ENCODE data around the gene F10. TPM values are rescaled to one million over a fixed set of nuclear protein-coding genes. Genes with fewer than 3 reads are reported as not detected.
A peak's percentile ranks its signal among the peaks of the same experiment; 100 is the strongest.

Gene F10
- total RNA-seq, 4 donors from 2014 or later = 0.61 to 21.6 (median 4.5) TPM

DNA sequence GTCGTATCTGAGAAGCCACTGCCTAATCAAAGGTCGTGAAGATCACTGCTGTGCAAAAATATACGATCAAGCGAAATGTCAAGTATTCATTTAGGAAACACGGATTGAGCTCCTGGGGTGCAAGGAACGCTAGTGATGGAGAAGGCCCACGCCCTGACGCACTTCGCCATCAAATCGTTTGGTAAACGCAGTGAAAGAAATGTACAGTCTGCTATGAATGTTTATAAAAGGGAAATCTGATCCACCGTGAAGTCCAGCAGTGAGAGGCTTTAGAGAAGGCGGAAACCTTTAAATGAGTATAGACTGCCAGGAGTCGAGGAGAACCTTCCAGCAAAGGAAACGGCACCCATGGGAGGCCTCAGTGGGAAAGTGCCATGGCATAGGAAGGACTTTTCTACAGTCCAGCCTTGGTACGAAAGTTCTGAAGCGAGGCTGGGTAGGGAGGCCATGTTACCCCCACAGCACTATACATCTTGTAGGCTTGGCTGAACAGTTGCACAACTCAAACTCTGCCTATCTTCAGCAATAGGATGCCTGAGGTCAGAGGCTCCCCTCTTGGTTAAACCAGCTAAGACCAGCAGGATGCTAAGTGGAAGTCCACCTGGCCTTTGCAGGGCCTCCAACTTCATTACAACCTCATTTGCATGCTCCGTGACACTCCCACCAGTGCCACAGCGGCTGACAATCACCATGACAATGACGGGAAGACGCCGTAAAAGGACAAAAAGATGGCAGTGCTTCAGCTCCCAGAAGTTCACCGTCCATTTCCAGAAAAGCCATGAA is 65.5 kb downstream of the F10 start:
- Histone ChIP-seq H3K27me3 (no peaks in the 10 kb centered on the region), H3K27ac (peak overlapping the region in 2 of 4 donors; percentile 24 to 74), H3K4me3 (no peak overlapping the region), H3K9me3 (no peaks in the 10 kb centered on the region), H3K36me3 (peaks cover 0 to 82% (median 14%) of the 10 kb centered on the region in 3 donors), H3K4me1 (peaks cover 0 to 16% (median 0%) of the 10 kb centered on the region in 3 donors)
- WGBS, 2 donors = 91 to 92% methylated on average over 22 to 23 of the region's 23 CpGs
- intact Hi-C loops (cut with DNase I) = no loop called here
- no peak for DNase-seq
- TF ChIP-seq POLR2A (IDR thresholded peaks at IDR 0.05) (no peak), CTCF (IDR thresholded peaks at IDR 0.05) (no peak)

DNA sequence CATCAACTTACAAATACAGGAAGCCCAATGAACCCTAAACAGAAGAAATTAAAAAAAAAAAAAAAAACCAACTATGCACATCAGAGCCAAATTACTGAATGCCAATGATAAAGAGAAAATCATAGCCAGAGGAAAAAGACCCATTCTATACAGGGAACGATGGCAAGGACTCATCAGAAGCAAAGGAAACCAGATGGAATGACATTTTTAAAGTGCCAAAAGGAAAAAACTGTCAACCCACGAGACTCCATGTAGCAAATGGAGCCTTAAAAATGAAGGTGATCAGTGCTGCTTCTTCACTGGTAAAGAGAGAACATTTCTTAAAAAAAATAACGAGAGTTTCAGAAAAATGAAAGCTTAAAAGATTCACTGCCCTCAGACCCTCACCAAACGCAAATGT is 67.6 kb downstream of the F10 start:
- Histone ChIP-seq H3K4me3 (no peak overlapping the region), H3K9me3 (no peaks in the 10 kb centered on the region), H3K27ac (no peak overlapping the region), H3K27me3 (no peaks in the 10 kb centered on the region), H3K36me3 (peaks cover 9 to 82% (median 15%) of the 10 kb centered on the region in 3 donors), H3K4me1 (peaks cover 0 to 16% (median 0%) of the 10 kb centered on the region in 3 donors)
- intact Hi-C loops (cut with DNase I) = no loop called here
- 79 to 81% methylated on average over 4 of the region's 4 CpGs for WGBS, 2 donors
- no peak for TF ChIP-seq CTCF (IDR thresholded peaks at IDR 0.05)
- TF ChIP-seq POLR2A (IDR thresholded peaks at IDR 0.05) = no peak
- no peak for DNase-seq

DNA sequence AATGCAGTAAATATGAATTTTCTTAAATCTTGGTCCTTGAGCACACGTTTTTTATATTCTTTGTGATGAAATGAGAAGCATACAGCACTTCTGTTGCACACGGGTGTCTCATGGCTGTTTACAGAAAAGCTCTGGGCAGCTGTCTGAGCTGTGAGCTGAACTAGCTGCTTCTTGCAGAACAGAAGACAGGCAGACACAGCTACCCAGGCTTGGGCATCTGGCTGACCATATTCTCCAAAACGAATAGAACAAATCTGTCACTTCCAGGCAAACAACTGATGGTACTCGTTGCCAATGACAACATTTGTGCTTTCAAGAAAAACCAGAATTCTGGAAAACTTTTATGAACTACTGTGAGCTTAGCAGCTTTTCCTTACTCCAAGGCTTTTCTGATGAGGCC is 69.7 kb downstream of the F10 start:
- H3K4me1 ChIP-seq = peaks cover 0 to 7% (median 0%) of the 10 kb centered on the region in 3 donors
- intact Hi-C loops (cut with DNase I) = no loop called here
- no peak overlapping the region for H3K4me3 ChIP-seq
- 75 to 77% methylated on average over 4 of the region's 4 CpGs for WGBS, 2 donors
- no peak for DNase-seq
- H3K27me3 ChIP-seq = no peaks in the 10 kb centered on the region
- TF ChIP-seq POLR2A (IDR thresholded peaks at IDR 0.05) (no peak), CTCF (IDR thresholded peaks at IDR 0.05) (no peak)
- no peaks in the 10 kb centered on the region for H3K9me3 ChIP-seq
- no peak overlapping the region for H3K27ac ChIP-seq
- H3K36me3 ChIP-seq = peaks cover 9 to 97% (median 24%) of the 10 kb centered on the region in 3 donors

- Histone ChIP-seq H3K36me3 (peaks cover 9 to 100% (median 27%) of the 10 kb centered on the region in 3 donors), H3K27me3 (no peaks in the 10 kb centered on the region), H3K4me1 (peaks cover 0 to under 1% (median 0%) of the 10 kb centered on the region in 3 donors), H3K4me3 (no peak overlapping the region), H3K27ac (no peak overlapping the region), H3K9me3 (no peaks in the 10 kb centered on the region)
- intact Hi-C loops (cut with DNase I) = no loop called here
- 70 to 88% methylated on average over 2 of the region's 2 CpGs for WGBS, 2 donors
- TF ChIP-seq CTCF (IDR thresholded peaks at IDR 0.05) (no peak), POLR2A (IDR thresholded peaks at IDR 0.05) (no peak)
- DNase-seq = no peak
Observed at GRCh38 chr13:113192902-113193301, 70.3 kb downstream of the F10 start.

GRCh38 chr13:113195360-113195759 is 72.8 kb downstream of the F10 start:
- no peaks in the 10 kb centered on the region for H3K4me1 ChIP-seq
- intact Hi-C loops (cut with DNase I) = no loop called here
- H3K9me3 ChIP-seq = no peaks in the 10 kb centered on the region
- DNase-seq = no peak
- peaks cover 9 to 100% (median 37%) of the 10 kb centered on the region in 3 donors for H3K36me3 ChIP-seq
- H3K27ac ChIP-seq = no peak overlapping the region
- H3K4me3 ChIP-seq = no peak overlapping the region
- TF ChIP-seq CTCF (IDR thresholded peaks at IDR 0.05) = no peak
- no peak for TF ChIP-seq POLR2A (IDR thresholded peaks at IDR 0.05)
- 72 to 77% methylated on average over 6 of the region's 6 CpGs for WGBS, 2 donors
- no peaks in the 10 kb centered on the region for H3K27me3 ChIP-seq
